VCaP (cell line): ENCODE data around the gene ERC2.
A peak's percentile ranks its signal among the peaks of the same experiment; 100 is the strongest.

Source experiments
- H3K27ac ChIP-seq: fragments of 450-650 bp; 2 replicates; pipeline ENCODE4 v1.5.1; 2017
- TF ChIP-seq, protein P1 (sequence below): fragments of 450-650 bp; conservative IDR thresholded peaks from 2 replicates; pipeline ENCODE4 v1.5.1; 2017; ENCODE audit warnings: mild to moderate bottlenecking, moderate library complexity

The ERC2 gene

GRCh38 chr3:55607844-55608243, 860.4 kb downstream of the ERC2 start:
- H3K27ac ChIP-seq, result no peak overlapping the region
- TF ChIP-seq, protein P1, sequence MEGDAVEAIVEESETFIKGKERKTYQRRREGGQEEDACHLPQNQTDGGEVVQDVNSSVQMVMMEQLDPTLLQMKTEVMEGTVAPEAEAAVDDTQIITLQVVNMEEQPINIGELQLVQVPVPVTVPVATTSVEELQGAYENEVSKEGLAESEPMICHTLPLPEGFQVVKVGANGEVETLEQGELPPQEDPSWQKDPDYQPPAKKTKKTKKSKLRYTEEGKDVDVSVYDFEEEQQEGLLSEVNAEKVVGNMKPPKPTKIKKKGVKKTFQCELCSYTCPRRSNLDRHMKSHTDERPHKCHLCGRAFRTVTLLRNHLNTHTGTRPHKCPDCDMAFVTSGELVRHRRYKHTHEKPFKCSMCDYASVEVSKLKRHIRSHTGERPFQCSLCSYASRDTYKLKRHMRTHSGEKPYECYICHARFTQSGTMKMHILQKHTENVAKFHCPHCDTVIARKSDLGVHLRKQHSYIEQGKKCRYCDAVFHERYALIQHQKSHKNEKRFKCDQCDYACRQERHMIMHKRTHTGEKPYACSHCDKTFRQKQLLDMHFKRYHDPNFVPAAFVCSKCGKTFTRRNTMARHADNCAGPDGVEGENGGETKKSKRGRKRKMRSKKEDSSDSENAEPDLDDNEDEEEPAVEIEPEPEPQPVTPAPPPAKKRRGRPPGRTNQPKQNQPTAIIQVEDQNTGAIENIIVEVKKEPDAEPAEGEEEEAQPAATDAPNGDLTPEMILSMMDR, result no peak

DNA sequence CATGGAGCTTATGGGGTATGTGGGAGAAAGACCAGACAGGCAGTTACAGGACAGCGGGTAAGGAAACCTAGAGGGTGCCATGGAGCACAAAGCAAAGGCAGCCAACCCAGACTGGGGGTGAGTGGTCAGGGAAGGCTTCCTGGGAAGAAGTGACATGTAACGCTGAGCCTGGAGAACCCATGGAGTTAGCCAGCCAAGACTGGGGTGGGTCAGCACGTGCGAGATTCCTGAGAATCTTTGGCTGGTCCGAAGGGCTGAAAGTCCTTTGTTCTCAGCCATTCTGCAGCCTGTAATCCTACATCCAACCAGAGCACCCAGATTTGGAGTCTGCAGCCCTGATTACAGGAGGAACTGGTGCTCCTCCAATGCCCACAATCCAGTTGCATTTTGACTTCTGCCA, 861.1 kb downstream of the ERC2 start:
- H3K27ac ChIP-seq, result no peak overlapping the region
- TF ChIP-seq, protein P1, result no peak

DNA sequence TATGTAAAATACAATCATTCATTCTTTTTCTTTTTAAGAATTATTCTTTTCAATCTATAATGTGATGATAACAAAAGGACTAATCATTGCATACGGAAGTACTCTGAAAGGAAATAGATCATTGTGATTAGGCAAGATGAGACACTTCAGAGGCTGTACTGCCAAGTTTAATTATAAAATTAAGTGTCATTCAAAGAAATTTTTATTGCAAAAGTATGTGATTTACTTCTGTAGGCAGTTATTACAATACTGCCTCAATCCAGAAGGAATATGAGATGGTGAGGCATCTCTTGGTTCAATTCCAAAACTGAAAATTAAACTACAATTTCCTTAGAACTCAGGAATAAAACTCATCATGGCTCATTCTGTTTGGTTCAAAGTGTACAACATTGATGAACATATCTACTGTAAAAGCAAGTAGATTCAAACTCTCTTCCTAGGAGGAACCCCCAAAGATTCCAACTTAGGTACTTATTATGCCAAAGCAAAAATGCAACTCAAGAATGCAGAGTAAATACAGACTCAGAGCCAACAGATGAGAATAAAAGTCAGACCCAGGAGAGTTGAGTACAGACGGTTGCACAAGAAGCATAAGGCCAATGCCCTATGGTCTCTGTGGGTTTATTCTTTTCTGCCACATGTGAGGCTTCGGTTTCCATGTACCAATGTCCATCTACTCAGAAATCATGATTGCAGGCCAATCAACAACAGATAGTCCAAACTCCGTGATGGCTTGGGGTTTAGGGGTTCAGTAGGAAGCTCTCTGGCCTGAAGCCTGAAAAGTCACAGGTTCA, 862.6 kb downstream of the ERC2 start:
- TF ChIP-seq, protein P1, result no peak
- H3K27ac ChIP-seq, result no peak overlapping the region

GRCh38 chr3:55604846-55605245, 863.4 kb downstream of the ERC2 start:
- TF ChIP-seq, protein P1, result no peak
- no peak overlapping the region for H3K27ac ChIP-seq

DNA sequence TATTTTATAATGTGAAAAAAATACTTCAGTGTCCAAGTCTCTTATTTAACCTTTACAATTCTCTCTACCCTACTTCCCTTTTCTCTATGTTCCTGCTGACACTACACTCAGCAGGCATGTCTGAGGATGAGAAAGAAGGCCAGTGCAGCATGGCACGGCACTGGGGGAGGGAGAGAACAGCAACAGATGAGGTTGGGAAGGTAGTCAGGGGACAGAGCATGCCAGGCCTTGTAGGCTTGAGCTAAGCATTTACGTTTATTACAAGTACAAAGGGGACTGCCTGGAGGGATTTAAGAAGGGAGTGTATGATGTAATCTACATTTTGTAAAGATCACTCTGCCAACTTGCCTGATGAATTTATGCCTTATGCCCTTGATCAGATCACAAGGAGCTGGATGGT, 863.9 kb downstream of the ERC2 start:
- H3K27ac ChIP-seq, result no peak overlapping the region
- TF ChIP-seq, protein P1, result no peak

DNA sequence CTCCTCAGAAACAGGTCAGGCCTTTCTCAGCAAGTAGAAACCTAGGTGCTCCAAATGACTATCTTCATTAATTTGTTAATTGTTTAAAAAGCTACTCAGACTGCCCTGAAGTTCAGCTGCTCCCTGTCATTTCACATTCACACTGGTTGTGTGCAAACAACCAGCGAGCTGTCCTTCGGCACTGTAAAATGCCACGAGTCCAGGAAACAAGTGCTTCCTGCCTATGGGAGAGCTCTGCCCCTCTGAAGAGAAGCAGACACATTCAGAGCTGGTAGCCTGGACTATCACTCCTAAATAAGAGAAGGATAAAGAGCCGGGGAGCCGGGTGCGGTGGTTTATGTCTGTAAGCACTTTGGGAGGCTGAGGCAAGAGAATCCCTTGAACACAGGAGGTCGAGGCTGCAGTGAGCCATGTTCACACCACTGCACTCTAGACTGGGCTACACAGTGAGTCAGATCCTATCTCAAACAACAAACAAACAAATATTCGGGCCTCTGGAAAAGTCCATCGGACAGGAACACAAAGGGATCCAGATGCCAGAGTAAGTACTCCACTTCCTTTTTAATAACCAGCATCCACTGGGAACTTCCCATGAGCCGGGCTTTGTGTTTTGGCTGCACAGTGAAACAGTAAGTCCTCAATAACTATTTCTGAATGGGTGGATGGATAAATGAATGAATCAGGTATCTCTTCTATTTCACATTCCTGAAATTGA, 866.7 kb downstream of the ERC2 start:
- TF ChIP-seq, protein P1, result no peak
- H3K27ac ChIP-seq, result peak overlapping the region; percentile 22; the same call in 1 of the 2 replicates

DNA sequence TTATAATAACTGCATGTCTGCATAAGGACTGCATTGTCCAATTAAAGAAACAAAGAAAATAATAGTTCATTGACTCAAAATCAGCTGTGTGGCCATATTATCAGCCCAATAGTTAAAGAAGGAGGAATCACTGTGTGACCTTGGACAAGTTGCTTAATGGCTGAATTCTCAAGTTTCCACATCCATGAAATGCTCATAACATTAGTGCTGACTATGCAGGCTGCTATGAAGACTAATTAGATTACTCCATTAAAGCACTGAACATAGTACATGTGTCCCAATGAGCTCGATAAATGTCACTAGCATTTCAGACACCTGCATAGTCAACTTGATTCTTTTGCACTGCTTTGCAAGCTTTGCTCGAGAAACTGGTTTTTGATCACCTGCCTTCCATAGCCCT, 870.0 kb downstream of the ERC2 start:
- TF ChIP-seq, protein P1, result no peak
- no peak overlapping the region for H3K27ac ChIP-seq
